K562 (cell line): ENCODE results near the gene HLA-DMB. TPM values are rescaled to one million over a fixed set of nuclear protein-coding genes. Genes with fewer than 3 reads are reported as not detected.

Source experiments
- MCM5 ChIP-seq: fragments of 450-650 bp; IDR thresholded peaks from 2 replicates; pipeline ENCODE4 v1.6.1; 2016; ENCODE audit warnings: low read depth
- NFXL1 ChIP-seq: fragments of 450-650 bp; formaldehyde crosslinking; IDR thresholded peaks from 2 replicates; pipeline ENCODE4 v1.4.0; 2021; ENCODE audit warnings: mild to moderate bottlenecking
- NONO ChIP-seq, 2 experiments: fragments of 200-400 bp in 1 of 2; fragments of 450-650 bp in 1 of 2; formaldehyde crosslinking in 1 of 2; IDR thresholded peaks; 2 replicates each; pipeline ENCODE4 v1.6.1; 2017; ENCODE audit warnings: low read depth in 2 of 2, mild to moderate bottlenecking in 2 of 2, moderate library complexity in 2 of 2, low read length in 1 of 2
- SAP30 ChIP-seq: fragments of 200-600 bp; sonication (generic); IDR thresholded peaks from 2 replicates; pipeline ENCODE4 v1.6.1; 2012; ENCODE audit warnings: borderline replicate concordance, low read depth, mild to moderate bottlenecking, moderate library complexity, low read length, control low read depth, inconsistent platforms; ENCODE audit not compliant: insufficient read depth, poor library complexity, severe bottlenecking
- SMAD1 ChIP-seq: fragments of 150-350 bp; IDR thresholded peaks from 2 replicates; pipeline ENCODE4 v1.6.1; 2014; ENCODE audit warnings: low read length, low read depth; ENCODE audit not compliant: partially characterized antibody
- TFAP4 ChIP-seq: sonication (generic); formaldehyde crosslinking; IDR thresholded peaks from 2 replicates; pipeline ENCODE4 v1.8.0; 2022; ENCODE audit warnings: missing genetic modification reagents, mild to moderate bottlenecking, moderate library complexity, borderline replicate concordance
- TOE1 ChIP-seq, 2 experiments: fragments of 450-650 bp in 1 of 2; sonication (generic) in 1 of 2; formaldehyde crosslinking in 1 of 2; IDR thresholded peaks; 2 replicates each; pipeline versions ENCODE4 v1.7.1 to v1.8.0; 2016 to 2022; ENCODE audit warnings: borderline replicate concordance in 2 of 2, mild to moderate bottlenecking in 2 of 2, antibody characterized with exemption in 1 of 2, inconsistent platforms in 1 of 2, low read depth in 1 of 2, missing genetic modification reagents in 1 of 2, moderate library complexity in 1 of 2
- ZNF316 ChIP-seq: fragments of 450-650 bp; IDR thresholded peaks from 2 replicates; pipeline ENCODE4 v1.6.1; 2016
- ZNF717 ChIP-seq: fragments of 250-450 bp; sonication (Bioruptor Pico); IDR thresholded peaks from 2 replicates; pipeline ENCODE4 v1.5.0; 2021
- polyA plus RNA-seq, 8 experiments: library from polyadenylated mRNA; depleted of rRNA in 4 of 8; stranded (reverse) in 5 of 8; unstranded in 3 of 8; fragments of >200 nt; fragmentation: Nextera tagmentation in 2 of 8; fragmentation: Illumina TruSeq in 1 of 8; extraction: Ambion mirVana in 2 of 8; extraction: Trizol in 1 of 8; gene quantifications; 2 replicates each; pipeline versions ENCODE4 v1.2.1 to v1.2.3, GENCODE V29; 2011 to 2014; ENCODE audit warnings: inconsistent platforms in 1 of 8, missing spikeins in 1 of 8
- total RNA-seq, 7 experiments: library from RNA; depleted of rRNA in 6 of 7; stranded (reverse); fragments of >200 nt in 6 of 7; fragmentation: Illumina TruSeq in 2 of 7; extraction: Trizol in 2 of 7; gene quantifications; 2 replicates each; pipeline versions ENCODE4 v1.2.1 to v1.2.3, GENCODE V29; 2011 to 2021; ENCODE audit warnings: low replicate concordance in 1 of 7
- TF ChIP-seq, protein P1 (sequence below), 2 experiments: fragments of 450-650 bp in 1 of 2; sonication (generic) in 1 of 2; formaldehyde crosslinking in 1 of 2; IDR thresholded peaks; 2 replicates each; pipeline versions ENCODE4 v1.7.1 to v1.9.0; 2016 to 2022; ENCODE audit warnings: inconsistent platforms in 1 of 2, mild to moderate bottlenecking in 1 of 2, missing genetic modification reagents in 1 of 2
- TF ChIP-seq, protein P2 (sequence below): fragments of 250-450 bp; sonication (Bioruptor Pico); IDR thresholded peaks from 2 replicates; pipeline ENCODE4 v1.4.0; 2020; ENCODE audit warnings: mild to moderate bottlenecking

HLA-DMB gene
- total and polyA plus RNA-seq, 9 of the 15 experiments (the other 6 are each of a cell fraction or from before 2014, with no cell fraction given): 0.38 TPM; not detected in 8

DNA sequence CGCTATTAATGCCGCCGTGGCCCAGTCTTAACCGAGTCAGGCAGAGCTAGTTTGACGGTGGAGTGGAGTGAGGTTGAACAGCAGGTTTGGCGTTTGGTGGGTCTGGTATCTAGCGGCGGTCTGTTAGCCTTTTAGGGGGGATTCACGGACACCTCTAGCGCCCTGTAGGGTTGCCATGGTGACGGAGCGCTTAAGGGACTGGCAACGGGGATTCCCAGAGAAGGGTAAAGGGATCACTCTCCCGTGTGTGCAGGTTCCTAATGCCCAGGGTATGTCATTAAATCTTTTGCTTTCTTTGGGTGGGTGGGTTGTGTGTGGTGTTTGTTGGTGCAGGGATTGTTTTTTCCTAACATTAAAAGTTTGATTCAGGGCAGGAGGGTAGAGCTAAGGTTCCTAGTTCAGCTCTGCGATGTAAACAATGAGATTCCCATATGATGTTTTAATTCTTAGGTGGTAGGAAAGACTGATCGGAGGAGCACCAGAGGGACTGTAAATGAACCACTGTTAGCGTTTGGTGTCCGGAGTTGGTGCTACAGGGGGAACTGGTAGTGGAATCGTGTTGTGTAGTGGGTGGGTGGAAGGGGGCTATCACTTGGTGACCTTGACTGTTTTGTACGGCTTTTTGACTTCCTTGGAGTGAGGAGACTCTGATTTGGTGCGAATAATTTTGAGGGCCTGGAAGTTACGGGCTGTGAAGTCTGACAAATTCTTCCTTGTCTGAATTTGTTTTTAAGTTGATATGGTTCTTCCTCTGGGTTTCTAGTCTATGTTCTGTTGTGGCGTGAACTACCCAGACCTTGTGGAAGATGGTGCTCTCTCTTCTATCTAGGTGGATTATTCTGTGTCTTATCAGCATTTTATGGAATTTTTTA is 32.6 kb upstream of the HLA-DMB start (continued):
- TF ChIP-seq, protein P1, sequence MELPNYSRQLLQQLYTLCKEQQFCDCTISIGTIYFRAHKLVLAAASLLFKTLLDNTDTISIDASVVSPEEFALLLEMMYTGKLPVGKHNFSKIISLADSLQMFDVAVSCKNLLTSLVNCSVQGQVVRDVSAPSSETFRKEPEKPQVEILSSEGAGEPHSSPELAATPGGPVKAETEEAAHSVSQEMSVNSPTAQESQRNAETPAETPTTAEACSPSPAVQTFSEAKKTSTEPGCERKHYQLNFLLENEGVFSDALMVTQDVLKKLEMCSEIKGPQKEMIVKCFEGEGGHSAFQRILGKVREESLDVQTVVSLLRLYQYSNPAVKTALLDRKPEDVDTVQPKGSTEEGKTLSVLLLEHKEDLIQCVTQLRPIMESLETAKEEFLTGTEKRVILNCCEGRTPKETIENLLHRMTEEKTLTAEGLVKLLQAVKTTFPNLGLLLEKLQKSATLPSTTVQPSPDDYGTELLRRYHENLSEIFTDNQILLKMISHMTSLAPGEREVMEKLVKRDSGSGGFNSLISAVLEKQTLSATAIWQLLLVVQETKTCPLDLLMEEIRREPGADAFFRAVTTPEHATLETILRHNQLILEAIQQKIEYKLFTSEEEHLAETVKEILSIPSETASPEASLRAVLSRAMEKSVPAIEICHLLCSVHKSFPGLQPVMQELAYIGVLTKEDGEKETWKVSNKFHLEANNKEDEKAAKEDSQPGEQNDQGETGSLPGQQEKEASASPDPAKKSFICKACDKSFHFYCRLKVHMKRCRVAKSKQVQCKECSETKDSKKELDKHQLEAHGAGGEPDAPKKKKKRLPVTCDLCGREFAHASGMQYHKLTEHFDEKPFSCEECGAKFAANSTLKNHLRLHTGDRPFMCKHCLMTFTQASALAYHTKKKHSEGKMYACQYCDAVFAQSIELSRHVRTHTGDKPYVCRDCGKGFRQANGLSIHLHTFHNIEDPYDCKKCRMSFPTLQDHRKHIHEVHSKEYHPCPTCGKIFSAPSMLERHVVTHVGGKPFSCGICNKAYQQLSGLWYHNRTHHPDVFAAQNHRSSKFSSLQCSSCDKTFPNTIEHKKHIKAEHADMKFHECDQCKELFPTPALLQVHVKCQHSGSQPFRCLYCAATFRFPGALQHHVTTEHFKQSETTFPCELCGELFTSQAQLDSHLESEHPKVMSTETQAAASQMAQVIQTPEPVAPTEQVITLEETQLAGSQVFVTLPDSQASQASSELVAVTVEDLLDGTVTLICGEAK (IDR thresholded peaks at IDR 0.05): peak; percentile 44; the same call in 1 of the 2 replicates
- TF ChIP-seq, protein P1 (CRISPR knock-in tag; IDR thresholded peaks at IDR 0.05): no peak
- TF ChIP-seq NFXL1 (CRISPR knock-in tag): no peak
- peak in 1 of 2 experiments; percentile 34; a peak in 1 of 4 replicates for TF ChIP-seq NONO (IDR thresholded peaks at IDR 0.05; ENCODE audit: low read depth in 2 of 2, low read length in 1 of 2)
- TF ChIP-seq SAP30: peak; percentile 65
- peak; percentile 50 for TF ChIP-seq ZNF316
- no peak for TF ChIP-seq TOE1 (IDR thresholded peaks at IDR 0.05; ENCODE audit: borderline replicate concordance)
- no peak for TF ChIP-seq TOE1 (CRISPR knock-in tag; IDR thresholded peaks at IDR 0.05; ENCODE audit: borderline replicate concordance, low read depth)
- TF ChIP-seq, protein P2, sequence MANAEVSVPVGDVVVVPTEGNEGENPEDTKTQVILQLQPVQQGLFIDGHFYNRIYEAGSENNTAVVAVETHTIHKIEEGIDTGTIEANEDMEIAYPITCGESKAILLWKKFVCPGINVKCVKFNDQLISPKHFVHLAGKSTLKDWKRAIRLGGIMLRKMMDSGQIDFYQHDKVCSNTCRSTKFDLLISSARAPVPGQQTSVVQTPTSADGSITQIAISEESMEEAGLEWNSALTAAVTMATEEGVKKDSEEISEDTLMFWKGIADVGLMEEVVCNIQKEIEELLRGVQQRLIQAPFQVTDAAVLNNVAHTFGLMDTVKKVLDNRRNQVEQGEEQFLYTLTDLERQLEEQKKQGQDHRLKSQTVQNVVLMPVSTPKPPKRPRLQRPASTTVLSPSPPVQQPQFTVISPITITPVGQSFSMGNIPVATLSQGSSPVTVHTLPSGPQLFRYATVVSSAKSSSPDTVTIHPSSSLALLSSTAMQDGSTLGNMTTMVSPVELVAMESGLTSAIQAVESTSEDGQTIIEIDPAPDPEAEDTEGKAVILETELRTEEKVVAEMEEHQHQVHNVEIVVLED (CRISPR knock-in tag): no peak
- no peak for TF ChIP-seq TFAP4 (CRISPR knock-in tag)
- TF ChIP-seq MCM5: no peak
- TF ChIP-seq SMAD1: no peak
- 0 out of 2 replicates have a peak, but pooled peaks have one; percentile 15 for TF ChIP-seq ZNF717 (CRISPR knock-in tag)
